Measurements from ENCODE around the gene PDE6G. TPM values are rescaled to one million over a fixed set of nuclear protein-coding genes. Genes with fewer than 3 reads are reported as not detected.
"Not testable (repeated sequence)": the region's sequence is repeated elsewhere in the genome, so short reads cannot be mapped to it uniquely, and the experiment has no call there.

Gene PDE6G
- total RNA-seq, 1 experiment from 2014 or later, result not detected

GRCh38 chr17:81641825-81642489, 14.4 kb downstream of the PDE6G start:
- in situ Hi-C loops (cut with HindIII; ENCODE audit: low sequenced_read_pairs), result no loop called here
- peak; percentile 34 for DNase-seq (ENCODE audit: low spot score)

GRCh38 chr17:81640011-81640410, 16.3 kb downstream of the PDE6G start:
- DNase-seq (ENCODE audit: low spot score), result no peak
- in situ Hi-C loops (cut with HindIII; ENCODE audit: low sequenced_read_pairs), result no loop called here

GRCh38 chr17:81638683-81639082, 17.7 kb downstream of the PDE6G start:
- DNase-seq (ENCODE audit: low spot score), result no peak
- in situ Hi-C loops (cut with HindIII; ENCODE audit: low sequenced_read_pairs), result no loop called here

GRCh38 chr17:81636505-81637288, 19.6 kb downstream of the PDE6G start, which contains the start of the genes NPLOC4 and TSPAN10:
TSS of gene NPLOC4 (minus strand) at chr17:81637112. CDS start at chr17:81636930, 182 bp downstream.
TSS of gene TSPAN10 (plus strand) at chr17:81637196. CDS start at chr17:81642413, 5,217 bp downstream.
- in situ Hi-C loops (cut with HindIII; ENCODE audit: low sequenced_read_pairs), result no loop called here
- peak; percentile 74 for DNase-seq (ENCODE audit: low spot score)

GRCh38 chr17:81635973-81636504, 20.3 kb downstream of the PDE6G start:
- DNase-seq (ENCODE audit: low spot score), result no peak
- in situ Hi-C loops (cut with HindIII; ENCODE audit: low sequenced_read_pairs), result no loop called here

- in situ Hi-C loops (cut with HindIII; ENCODE audit: low sequenced_read_pairs), result no loop called here
- DNase-seq (ENCODE audit: low spot score), result no peak
These were observed 20.9 kb downstream of the PDE6G start for GRCh38 chr17:81635431-81635830.

GRCh38 chr17:81631482-81631881, 24.9 kb downstream of the PDE6G start:
- no peak for DNase-seq (ENCODE audit: low spot score)
- in situ Hi-C loops (cut with HindIII; ENCODE audit: low sequenced_read_pairs), result no loop called here

GRCh38 chr17:81630274-81630673, 26.1 kb downstream of the PDE6G start:
- no peak for DNase-seq (ENCODE audit: low spot score)
- in situ Hi-C loops (cut with HindIII; ENCODE audit: low sequenced_read_pairs), result no loop called here

- in situ Hi-C loops (cut with HindIII; ENCODE audit: low sequenced_read_pairs), result no loop called here
- peak; percentile 35 for DNase-seq (ENCODE audit: low spot score)
These were observed 34.7 kb downstream of the PDE6G start for GRCh38 chr17:81621494-81622130.

- DNase-seq (ENCODE audit: low spot score); in situ Hi-C loops (cut with HindIII; ENCODE audit: low sequenced_read_pairs): not testable (repeated sequence)
These were observed 38.0 kb downstream of the PDE6G start for GRCh38 chr17:81618307-81618706.

- in situ Hi-C loops (cut with HindIII; ENCODE audit: low sequenced_read_pairs), result no loop called here
- DNase-seq (ENCODE audit: low spot score), result no peak
These were observed 39.5 kb downstream of the PDE6G start for GRCh38 chr17:81616877-81617276.

- DNase-seq (ENCODE audit: low spot score), result no peak
- in situ Hi-C loops (cut with HindIII; ENCODE audit: low sequenced_read_pairs), result no loop called here
These were observed 40.9 kb downstream of the PDE6G start for GRCh38 chr17:81615401-81615930.

GRCh38 chr17:81612172-81612970, 44.0 kb downstream of the PDE6G start:
- peak; percentile 33 for DNase-seq (ENCODE audit: low spot score)
- in situ Hi-C loops (cut with HindIII; ENCODE audit: low sequenced_read_pairs), result no loop called here

- no peak for DNase-seq (ENCODE audit: low spot score)
- in situ Hi-C loops (cut with HindIII; ENCODE audit: low sequenced_read_pairs), result no loop called here
These were observed 46.6 kb downstream of the PDE6G start for GRCh38 chr17:81609541-81610311.

- in situ Hi-C loops (cut with HindIII; ENCODE audit: low sequenced_read_pairs), result no loop called here
- no peak for DNase-seq (ENCODE audit: low spot score)
These were observed 47.7 kb downstream of the PDE6G start for GRCh38 chr17:81608605-81609004.

GRCh38 chr17:81608082-81608481, 48.3 kb downstream of the PDE6G start:
- DNase-seq (ENCODE audit: low spot score), result no peak
- in situ Hi-C loops (cut with HindIII; ENCODE audit: low sequenced_read_pairs), result no loop called here

- DNase-seq (ENCODE audit: low spot score), result no peak
- in situ Hi-C loops (cut with HindIII; ENCODE audit: low sequenced_read_pairs), result no loop called here
These were observed 48.9 kb downstream of the PDE6G start for GRCh38 chr17:81607431-81607830.

Data from G401 (cell line).